Smooth muscle cell (in vitro differentiated cells): ENCODE results near the gene MRPS18A. TPM values are rescaled to one million over a fixed set of nuclear protein-coding genes. Genes with fewer than 3 reads are reported as not detected.
A peak's percentile ranks its signal among the peaks of the same experiment; 100 is the strongest.

Experiments used
- DNase-seq: peaks from one replicate; lab custom pipeline; 2025; ENCODE audit not compliant: unreplicated experiment; lab: John Stamatoyannopoulos, UW
- H2AFZ ChIP-seq: fragments of 200-600 bp; sonication (generic); 2 replicates; pipeline ENCODE4 v1.6.0; 2016; ENCODE audit warnings: antibody characterized with exemption, low read depth, mild to moderate bottlenecking
- H3F3A ChIP-seq: fragments of 200-600 bp; sonication (generic); 2 replicates; pipeline ENCODE4 v1.6.0; 2017; ENCODE audit warnings: antibody characterized with exemption, low read depth
- H3K27ac ChIP-seq: fragments of 200-600 bp; sonication (generic); 2 replicates; pipeline ENCODE4 v1.5.1; 2016; ENCODE audit warnings: low read depth, mild to moderate bottlenecking
- H3K27me3 ChIP-seq: fragments of 200-600 bp; sonication (generic); 2 replicates; pipeline ENCODE4 v1.6.1; 2016; ENCODE audit warnings: low read depth, mild to moderate bottlenecking
- H3K36me3 ChIP-seq: fragments of 200-600 bp; sonication (generic); 2 replicates; pipeline ENCODE4 v1.5.1; 2016; ENCODE audit warnings: low read depth
- H3K4me1 ChIP-seq: fragments of 200-600 bp; sonication (generic); 2 replicates; pipeline ENCODE4 v1.5.1; 2016; ENCODE audit warnings: low read depth
- H3K4me2 ChIP-seq: fragments of 200-600 bp; sonication (generic); 2 replicates; pipeline ENCODE4 v1.6.0; 2016; ENCODE audit warnings: mild to moderate bottlenecking
- H3K4me3 ChIP-seq: fragments of 200-600 bp; sonication (generic); 2 replicates; pipeline ENCODE4 v1.5.1; 2016; ENCODE audit warnings: mild to moderate bottlenecking
- H3K79me2 ChIP-seq: fragments of 200-600 bp; sonication (generic); 2 replicates; pipeline ENCODE4 v1.6.0; 2016; ENCODE audit warnings: low read depth, mild to moderate bottlenecking
- H3K9ac ChIP-seq: fragments of 200-600 bp; sonication (generic); 2 replicates; pipeline ENCODE4 v1.6.0; 2016; ENCODE audit warnings: low read depth
- H3K9me3 ChIP-seq: fragments of 200-600 bp; sonication (generic); replicated peaks from 2 replicates; pipeline ENCODE4 v1.5.1; 2016; ENCODE audit warnings: low read depth
- H4K20me1 ChIP-seq: fragments of 200-600 bp; sonication (generic); 2 replicates; pipeline ENCODE4 v1.6.0; 2016; ENCODE audit warnings: low read depth
- CTCF ChIP-seq: fragments of 200-600 bp; sonication (generic); IDR thresholded peaks from 2 replicates; pipeline ENCODE4 v1.5.1; 2017; ENCODE audit warnings: borderline replicate concordance, mild to moderate bottlenecking, antibody characterized with exemption; ENCODE audit not compliant: insufficient read depth, poor library complexity, severe bottlenecking
- WGBS: methylation state at CpG from one replicate; pipeline ENCODE4 v1.1.7; 2016; ENCODE audit warnings: low lambda C conversion rate; 5-methylcytosine and 5-hydroxymethylcytosine counted together
- polyA plus RNA-seq: library from polyadenylated mRNA; unstranded; fragments of >200 nt; fragmentation: Nextera tagmentation; extraction: Ambion mirVana; gene quantifications from 2 replicates; pipeline ENCODE4 v1.2.1, GENCODE V29; 2016
- total RNA-seq: library from RNA; depleted of rRNA; stranded (reverse); fragments of >200 nt; gene quantifications from 2 replicates; pipeline ENCODE4 v1.2.3, GENCODE V29; 2014

MRPS18A gene
- total and polyA plus RNA-seq, 2 experiments from 2014 or later: 40.4 to 59.9 TPM

GRCh38 chr6:43709654-43710303, 22.2 kb upstream of the MRPS18A start:
- Histone ChIP-seq H4K20me1 (peaks cover 5% of the 10 kb centered on the region), H3K27ac (no peak overlapping the region), H3K9me3 (no peaks in the 10 kb centered on the region), H3K36me3 (no peaks in the 10 kb centered on the region), H2AFZ (no peak overlapping the region), H3K79me2 (no peaks in the 10 kb centered on the region), H3K4me1 (peaks cover 12% of the 10 kb centered on the region), H3K4me2 (peak overlapping the region; percentile 2), H3K4me3 (no peak overlapping the region), H3K27me3 (no peaks in the 10 kb centered on the region), H3K9ac (no peak overlapping the region), H3F3A (peaks cover 11% of the 10 kb centered on the region)
- 63% methylated on average over 7 of the region's 7 CpGs for WGBS
- no peak for DNase-seq
- no peak for TF ChIP-seq CTCF

GRCh38 chr6:43708860-43709653, 21.5 kb upstream of the MRPS18A start:
- Histone ChIP-seq H3F3A (peaks cover 8% of the 10 kb centered on the region), H3K27ac (no peak overlapping the region), H2AFZ (no peak overlapping the region), H3K4me2 (peak overlapping the region; percentile 2), H3K9me3 (no peaks in the 10 kb centered on the region), H3K79me2 (no peaks in the 10 kb centered on the region), H3K27me3 (no peaks in the 10 kb centered on the region), H3K4me3 (no peak overlapping the region), H3K9ac (no peak overlapping the region), H3K4me1 (peaks cover 9% of the 10 kb centered on the region), H4K20me1 (peaks cover 5% of the 10 kb centered on the region), H3K36me3 (no peaks in the 10 kb centered on the region)
- DNase-seq: no peak
- no peak for TF ChIP-seq CTCF
- WGBS: 40% methylated on average over 5 of the region's 5 CpGs

- H3K9ac ChIP-seq: no peak overlapping the region
- no peak overlapping the region for H2AFZ ChIP-seq
- no peaks in the 10 kb centered on the region for H3K27me3 ChIP-seq
- TF ChIP-seq CTCF: no peak
- no peaks in the 10 kb centered on the region for H3K36me3 ChIP-seq
- H3K79me2 ChIP-seq: no peaks in the 10 kb centered on the region
- H3K27ac ChIP-seq: no peak overlapping the region
- peaks cover 11% of the 10 kb centered on the region for H3F3A ChIP-seq
- H3K4me3 ChIP-seq: no peak overlapping the region
- no peak overlapping the region for H3K4me2 ChIP-seq
- peaks cover 5% of the 10 kb centered on the region for H4K20me1 ChIP-seq
- no peaks in the 10 kb centered on the region for H3K9me3 ChIP-seq
- DNase-seq: no peak
- WGBS: 69% methylated on average over 1 of the region's 1 CpG
- H3K4me1 ChIP-seq: peaks cover 16% of the 10 kb centered on the region
Measured at GRCh38 chr6:43707767-43708166, 20.2 kb upstream of the MRPS18A start.
